Psoas muscle (tissue), 8 donors: ENCODE measurements around the gene ADAMTS13. TPM values are rescaled to one million over a fixed set of nuclear protein-coding genes. Genes with fewer than 3 reads are reported as not detected.
A peak's percentile ranks its signal among the peaks of the same experiment; 100 is the strongest.

Experiments
- ATAC-seq, 4 donors: fragments of 200-7000 bp; cut with Tn5 transposase; one replicate each; pipeline ENCODE4 v1.9.1; 2020; ENCODE audit warnings: moderate library complexity in 3 of 4, mild to moderate bottlenecking in 2 of 4
- DNase-seq, 2 donors: peaks; one replicate each; pipeline ENCODE4 v3.0.0-alpha.2; 2020
- H3K27ac ChIP-seq: fragments of 200-600 bp; one replicate; pipeline ENCODE4 v1.8.0; 2022
- H3K27me3 ChIP-seq, 3 donors: fragments of 200-600 bp in 1 of 3; one replicate each; pipeline versions ENCODE4 v1.6.1 to v1.8.0; 2013 to 2022; ENCODE audit warnings: low read length in 2 of 3, mild to moderate bottlenecking in 2 of 3, moderate library complexity in 1 of 3; ENCODE audit not compliant: insufficient read depth in 3 of 3
- H3K36me3 ChIP-seq, 2 donors: fragments of 200-600 bp in 1 of 2; one replicate each; pipeline versions ENCODE4 v1.6.1 to v1.8.0; 2013 to 2022; ENCODE audit warnings: low read depth in 1 of 2, mild to moderate bottlenecking in 1 of 2, moderate library complexity in 1 of 2; ENCODE audit not compliant: insufficient read depth in 1 of 2
- H3K4me1 ChIP-seq: fragments of 200-600 bp; one replicate; pipeline ENCODE4 v1.8.0; 2022
- H3K4me3 ChIP-seq: fragments of 200-600 bp; one replicate; pipeline ENCODE4 v1.8.0; 2022; ENCODE audit warnings: mild to moderate bottlenecking
- H3K9me3 ChIP-seq: fragments of 200-600 bp; one replicate; pipeline ENCODE4 v1.8.0; 2022
- WGBS, 3 donors: extraction: QIAGEN DNeasy Blood & Tissue Kit; methylation state at CpG; one replicate each; pipeline versions ENCODE4 v1.1.6 to v1.1.7; 2013; 5-methylcytosine and 5-hydroxymethylcytosine counted together
- intact Hi-C, 2 donors: fragments of 100-400 bp; cut with DNase I; formaldehyde crosslinking; loops; one replicate each; pipeline versions ENCODE4 v1.11.0 to v1.14.2; 2022
- polyA plus RNA-seq, 3 donors: library from polyadenylated mRNA; stranded (reverse); fragments of 200-250 nt; gene quantifications; one replicate each; pipeline ENCODE4 v1.2.3, GENCODE V29; 2013
- total RNA-seq, 4 donors: library from RNA; stranded (reverse); fragmentation: NEBNext Ultra II Directional in 2 of 4; extraction: Animal tissue kit (Norgen Biotek cat#: 25700) in 2 of 4; gene quantifications; one replicate each; pipeline versions ENCODE4 v1.2.1 to v1.2.4, GENCODE V29; 2021 to 2023
- TF ChIP-seq, protein P1 (sequence below): fragments of 200-600 bp; IDR thresholded peaks from one replicate; pipeline ENCODE4 v1.8.0; 2022; ENCODE audit warnings: antibody characterized with exemption
- donor health status: healthy with polysubstance abuse.
- donor health status: DM: no; HTN: no; CAD: no; lungs with moderate emphysema.
- donor health status: Bipolar disorder and iron deficiency.
- donor health status: healthy.
- donor health status: DM: yes; HTN: yes; CAD: no.
- donor health status: DM: no; HTN: no; CAD: no.
- donor health status: DM: no; HTN: no; CAD: no.
- donor health status: DM: yes; HTN: yes; CAD: no.

Gene ADAMTS13
- total and polyA plus RNA-seq, 7 donors: 0.73 to 6.7 (median 2.5) TPM

DNA sequence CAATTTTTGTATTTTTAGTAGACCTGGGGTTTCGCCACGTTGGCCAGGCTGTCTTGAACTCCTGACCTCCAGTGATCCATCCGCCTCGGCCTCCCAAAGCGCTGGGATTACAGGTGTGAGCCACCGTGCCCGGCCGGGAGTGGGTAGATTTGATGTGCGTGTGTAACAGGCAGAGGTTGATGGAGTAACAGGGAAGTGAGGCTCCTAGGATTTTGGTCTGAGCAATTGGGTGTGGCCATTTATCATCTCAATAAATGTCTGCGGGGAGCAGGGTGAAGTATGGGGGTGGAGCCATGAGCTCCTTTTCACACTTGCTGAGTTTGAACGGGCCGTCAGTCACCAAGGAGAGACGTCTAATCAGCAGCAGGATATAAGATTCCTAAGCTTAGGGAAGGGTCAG is 3.2 kb upstream of the ADAMTS13 start:
- H3K27me3 ChIP-seq: no peaks in the 10 kb centered on the region
- H3K36me3 ChIP-seq: peaks cover 3 to 13% of the 10 kb centered on the region in 2 donors
- H3K9me3 ChIP-seq: no peaks in the 10 kb centered on the region
- intact Hi-C loops: loop anchor here in 1 of 2 donors (5.0 kb wide), 2 partner anchors 43 to 58 kb away; partner anchors contain the start of gene SLC2A6
- H3K4me3 ChIP-seq: peak overlapping the region; percentile 91
- ATAC-seq (no peak), DNase-seq (no peak)
- H3K27ac ChIP-seq: no peak overlapping the region
- WGBS, 3 donors: 56 to 64% (median 63%) methylated on average over 13 of the region's 13 CpGs
- peaks cover 6% of the 10 kb centered on the region for H3K4me1 ChIP-seq
- TF ChIP-seq, protein P1, sequence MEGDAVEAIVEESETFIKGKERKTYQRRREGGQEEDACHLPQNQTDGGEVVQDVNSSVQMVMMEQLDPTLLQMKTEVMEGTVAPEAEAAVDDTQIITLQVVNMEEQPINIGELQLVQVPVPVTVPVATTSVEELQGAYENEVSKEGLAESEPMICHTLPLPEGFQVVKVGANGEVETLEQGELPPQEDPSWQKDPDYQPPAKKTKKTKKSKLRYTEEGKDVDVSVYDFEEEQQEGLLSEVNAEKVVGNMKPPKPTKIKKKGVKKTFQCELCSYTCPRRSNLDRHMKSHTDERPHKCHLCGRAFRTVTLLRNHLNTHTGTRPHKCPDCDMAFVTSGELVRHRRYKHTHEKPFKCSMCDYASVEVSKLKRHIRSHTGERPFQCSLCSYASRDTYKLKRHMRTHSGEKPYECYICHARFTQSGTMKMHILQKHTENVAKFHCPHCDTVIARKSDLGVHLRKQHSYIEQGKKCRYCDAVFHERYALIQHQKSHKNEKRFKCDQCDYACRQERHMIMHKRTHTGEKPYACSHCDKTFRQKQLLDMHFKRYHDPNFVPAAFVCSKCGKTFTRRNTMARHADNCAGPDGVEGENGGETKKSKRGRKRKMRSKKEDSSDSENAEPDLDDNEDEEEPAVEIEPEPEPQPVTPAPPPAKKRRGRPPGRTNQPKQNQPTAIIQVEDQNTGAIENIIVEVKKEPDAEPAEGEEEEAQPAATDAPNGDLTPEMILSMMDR: no peak

DNA sequence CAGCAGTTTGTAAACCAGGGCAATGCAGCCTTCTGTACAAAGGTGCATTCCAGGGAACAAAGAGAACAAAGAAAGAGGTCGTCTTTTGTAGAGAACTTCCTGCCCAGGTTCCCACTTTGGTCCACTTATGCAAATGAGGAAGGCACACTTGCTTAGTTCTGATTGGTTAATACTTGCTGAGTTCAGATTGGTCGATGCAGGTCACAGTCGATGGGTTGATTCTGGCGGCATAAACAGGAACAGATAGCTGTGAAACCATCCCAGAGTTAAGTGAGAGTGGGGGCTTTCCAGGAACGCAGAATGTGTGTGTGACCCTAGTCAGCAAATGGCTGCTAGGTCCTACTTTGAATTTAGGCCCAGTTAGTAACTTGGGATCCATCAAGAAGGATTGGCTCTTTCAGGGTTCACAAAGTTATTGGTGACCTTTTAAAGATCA is 1.8 kb upstream of the ADAMTS13 start:
- TF ChIP-seq, protein P1: no peak
- WGBS, 3 donors: 57 to 60% (median 60%) methylated on average over 5 of the region's 5 CpGs
- DNase-seq (no peak), ATAC-seq (no peak)
- Histone ChIP-seq H3K36me3 (no peaks in the 10 kb centered on the region), H3K4me1 (peaks cover 6% of the 10 kb centered on the region), H3K27me3 (no peaks in the 10 kb centered on the region), H3K4me3 (no peak overlapping the region), H3K27ac (no peak overlapping the region), H3K9me3 (no peaks in the 10 kb centered on the region)
- intact Hi-C loops: no loop called here

DNA sequence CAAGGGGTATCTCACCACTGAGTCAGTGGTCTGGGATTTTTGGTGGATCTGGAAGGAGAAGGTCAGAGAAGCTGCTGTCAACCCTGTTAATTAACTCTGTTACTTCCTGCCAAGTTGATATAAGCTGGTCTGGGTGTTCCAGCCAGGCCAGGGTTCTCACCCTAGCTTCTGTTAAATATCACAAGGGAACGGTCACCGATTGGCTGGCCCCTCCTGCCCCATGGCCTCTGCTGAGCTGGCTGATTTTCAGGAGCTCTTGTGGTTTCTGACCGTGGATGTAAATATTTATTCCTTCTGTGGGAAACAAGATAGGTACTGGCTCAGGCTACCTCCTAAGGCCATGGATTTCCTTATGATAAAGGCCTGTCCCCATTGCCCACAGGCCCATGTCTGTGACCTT is 1.0 kb downstream of the ADAMTS13 start:
- TF ChIP-seq, protein P1: no peak
- H3K27me3 ChIP-seq: peaks cover 0 to 6% (median 2%) of the 10 kb centered on the region in 3 donors
- H3K27ac ChIP-seq: peak overlapping the region; percentile 16
- ATAC-seq (no peak), DNase-seq (no peak)
- H3K36me3 ChIP-seq: no peaks in the 10 kb centered on the region
- intact Hi-C loops: no loop called here
- H3K9me3 ChIP-seq: no peaks in the 10 kb centered on the region
- WGBS, 3 donors: 45 to 76% (median 75%) methylated on average over 3 of the region's 3 CpGs
- no peak overlapping the region for H3K4me3 ChIP-seq
- no peaks in the 10 kb centered on the region for H3K4me1 ChIP-seq

DNA sequence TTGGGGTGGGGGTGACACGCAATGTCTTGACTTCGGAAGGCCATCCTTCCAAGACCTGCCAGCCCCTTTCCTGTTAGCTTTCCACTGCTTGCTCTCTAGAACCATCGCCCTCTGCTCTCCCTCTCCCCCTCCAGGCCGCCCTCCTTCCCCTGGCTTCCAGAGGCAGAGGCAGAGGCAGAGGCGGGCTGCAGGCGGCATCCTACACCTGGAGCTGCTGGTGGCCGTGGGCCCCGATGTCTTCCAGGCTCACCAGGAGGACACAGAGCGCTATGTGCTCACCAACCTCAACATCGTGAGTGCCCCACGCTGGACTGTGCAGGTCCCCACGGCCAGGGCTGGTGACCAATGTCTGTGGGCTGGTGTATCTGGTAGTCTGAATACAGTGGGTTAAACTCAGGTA is 2.0 kb downstream of the ADAMTS13 start:
- H3K36me3 ChIP-seq: no peaks in the 10 kb centered on the region
- ATAC-seq (peak in 1 of 4 donors; percentile 25), DNase-seq (no peak)
- 91 to 96% (median 92%) methylated on average over 12 of the region's 12 CpGs for WGBS, 3 donors
- peak overlapping the region; percentile 50 for H3K27ac ChIP-seq
- TF ChIP-seq, protein P1: no peak
- peaks cover 0 to 12% (median 4%) of the 10 kb centered on the region in 3 donors for H3K27me3 ChIP-seq
- no peaks in the 10 kb centered on the region for H3K4me1 ChIP-seq
- intact Hi-C loops: no loop called here
- no peaks in the 10 kb centered on the region for H3K9me3 ChIP-seq
- no peak overlapping the region for H3K4me3 ChIP-seq

DNA sequence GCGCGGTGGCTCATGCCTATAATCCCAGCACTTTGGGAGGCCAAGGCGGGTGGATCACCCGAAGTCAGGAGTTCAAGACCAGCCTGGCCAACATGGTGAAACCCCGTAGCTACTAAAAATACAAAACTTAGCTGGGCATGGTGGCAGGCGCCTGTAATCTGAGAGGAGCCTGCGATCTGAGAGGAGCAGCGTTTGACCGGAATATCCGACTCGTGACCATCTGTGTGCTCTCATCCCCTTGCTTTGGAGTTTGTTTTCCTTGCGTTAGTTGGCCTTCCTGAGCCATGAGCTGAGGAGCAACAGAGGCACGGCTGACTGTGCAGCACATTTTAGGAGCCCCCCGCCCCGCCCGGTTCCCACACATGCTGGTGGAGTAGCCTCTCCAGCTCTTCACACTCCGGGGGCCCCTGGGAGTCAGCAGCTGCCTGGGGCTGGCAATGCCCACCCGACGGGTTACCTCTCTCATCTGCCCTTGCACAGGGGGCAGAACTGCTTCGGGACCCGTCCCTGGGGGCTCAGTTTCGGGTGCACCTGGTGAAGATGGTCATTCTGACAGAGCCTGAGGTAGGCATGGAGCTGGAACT is 3.0 kb downstream of the ADAMTS13 start:
- Histone ChIP-seq H3K4me1 (no peaks in the 10 kb centered on the region), H3K4me3 (no peak overlapping the region), H3K9me3 (no peaks in the 10 kb centered on the region), H3K27me3 (peaks cover 0 to 12% (median 5%) of the 10 kb centered on the region in 3 donors), H3K36me3 (no peaks in the 10 kb centered on the region), H3K27ac (peak overlapping the region; percentile 61)
- no peak for DNase-seq
- TF ChIP-seq, protein P1: no peak
- intact Hi-C loops: no loop called here
- WGBS, 3 donors: 46 to 72% (median 63%) methylated on average over 22 of the region's 22 CpGs
- peak in 3 of 4 donors; percentile 68 to 87 (median 84) for ATAC-seq
